ENCODE results near the gene PRAC1.

PRAC1 gene

DNA sequence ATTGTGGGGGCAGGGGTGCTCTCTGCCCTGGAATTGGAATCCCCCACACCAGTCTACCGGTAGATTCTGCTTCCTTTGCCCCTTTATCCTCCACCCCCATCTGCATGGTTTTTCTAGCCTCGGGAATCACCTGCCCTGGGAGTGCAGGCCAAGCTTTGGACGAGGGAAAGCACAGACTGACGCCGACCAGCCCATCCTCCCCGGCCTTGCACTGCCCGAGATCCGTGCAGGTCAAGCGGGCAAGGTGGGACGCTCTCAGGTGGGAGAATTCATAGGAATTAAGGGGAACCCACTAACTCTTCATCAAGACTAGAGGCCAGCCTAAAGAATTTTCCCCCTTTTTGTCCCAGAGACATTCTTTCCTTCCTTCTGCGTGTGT is 16.1 kb upstream of the PRAC1 start:
- H3K27me3 ChIP-seq (ENCODE audit: insufficient read depth, low read length), result peaks cover 89% of the 10 kb centered on the region
- no peak overlapping the region for H2AFZ ChIP-seq (ENCODE audit: low read depth, low read length)
- no peaks in the 10 kb centered on the region for H3K4me1 ChIP-seq (ENCODE audit: insufficient read depth, low read length)
- H3K9me3 ChIP-seq (ENCODE audit: low read length), result peaks cover 2% of the 10 kb centered on the region
- no peak overlapping the region for H3K4me3 ChIP-seq (ENCODE audit: low read length)
- H3K36me3 ChIP-seq (ENCODE audit: insufficient read depth, low read length), result no peaks in the 10 kb centered on the region

DNA sequence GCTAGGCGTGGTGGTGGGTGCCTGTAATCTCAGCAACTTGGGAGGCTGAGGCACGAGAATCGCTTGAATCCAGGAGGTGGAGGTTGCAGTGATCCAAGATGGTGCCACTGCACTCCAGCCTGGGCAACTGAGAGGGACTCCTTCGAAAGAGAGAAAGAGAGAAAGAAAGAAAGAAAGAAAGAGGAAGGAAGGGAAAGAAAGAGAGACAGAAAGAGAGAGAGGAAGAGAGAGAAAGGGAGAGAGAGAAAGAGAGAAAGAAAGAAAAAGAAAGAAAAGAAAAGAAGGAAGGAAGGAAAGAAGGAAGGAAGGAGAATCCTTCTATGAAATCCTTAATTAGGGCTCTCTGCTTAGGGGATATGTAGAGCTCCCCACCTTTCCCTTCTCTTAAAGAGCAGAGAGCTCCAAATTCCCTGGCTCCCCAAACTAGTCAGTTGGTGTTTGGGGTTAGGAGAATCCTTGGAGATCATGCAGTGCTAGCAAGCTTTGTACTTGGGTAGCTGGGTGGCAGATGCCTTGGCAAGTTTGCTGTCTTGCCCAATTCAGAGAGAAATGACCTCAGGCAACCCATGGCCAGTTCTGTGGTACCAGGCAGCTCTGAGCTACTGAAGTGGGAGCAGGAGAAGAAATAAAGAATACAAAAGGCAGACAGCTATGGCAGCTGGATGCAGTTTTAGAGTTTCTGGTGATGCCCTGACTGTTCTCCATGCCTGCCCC is 15.2 kb upstream of the PRAC1 start:
- Histone ChIP-seq H2AFZ (ENCODE audit: low read depth, low read length) (no peak overlapping the region), H3K36me3 (ENCODE audit: insufficient read depth, low read length) (no peaks in the 10 kb centered on the region), H3K4me1 (ENCODE audit: insufficient read depth, low read length) (no peaks in the 10 kb centered on the region), H3K4me3 (ENCODE audit: low read length) (no peak overlapping the region), H3K27me3 (ENCODE audit: insufficient read depth, low read length) (peaks cover 89% of the 10 kb centered on the region), H3K9me3 (ENCODE audit: low read length) (peaks cover 2% of the 10 kb centered on the region)

GRCh38 chr17:48735062-48735351 is 12.7 kb upstream of the PRAC1 start:
- Histone ChIP-seq H3K9me3 (ENCODE audit: low read length) (peaks cover 2% of the 10 kb centered on the region), H3K4me3 (ENCODE audit: low read length) (no peak overlapping the region), H3K27me3 (ENCODE audit: insufficient read depth, low read length) (peaks cover 96% of the 10 kb centered on the region), H3K4me1 (ENCODE audit: insufficient read depth, low read length) (no peaks in the 10 kb centered on the region), H3K36me3 (ENCODE audit: insufficient read depth, low read length) (no peaks in the 10 kb centered on the region), H2AFZ (ENCODE audit: low read depth, low read length) (no peak overlapping the region)

DNA sequence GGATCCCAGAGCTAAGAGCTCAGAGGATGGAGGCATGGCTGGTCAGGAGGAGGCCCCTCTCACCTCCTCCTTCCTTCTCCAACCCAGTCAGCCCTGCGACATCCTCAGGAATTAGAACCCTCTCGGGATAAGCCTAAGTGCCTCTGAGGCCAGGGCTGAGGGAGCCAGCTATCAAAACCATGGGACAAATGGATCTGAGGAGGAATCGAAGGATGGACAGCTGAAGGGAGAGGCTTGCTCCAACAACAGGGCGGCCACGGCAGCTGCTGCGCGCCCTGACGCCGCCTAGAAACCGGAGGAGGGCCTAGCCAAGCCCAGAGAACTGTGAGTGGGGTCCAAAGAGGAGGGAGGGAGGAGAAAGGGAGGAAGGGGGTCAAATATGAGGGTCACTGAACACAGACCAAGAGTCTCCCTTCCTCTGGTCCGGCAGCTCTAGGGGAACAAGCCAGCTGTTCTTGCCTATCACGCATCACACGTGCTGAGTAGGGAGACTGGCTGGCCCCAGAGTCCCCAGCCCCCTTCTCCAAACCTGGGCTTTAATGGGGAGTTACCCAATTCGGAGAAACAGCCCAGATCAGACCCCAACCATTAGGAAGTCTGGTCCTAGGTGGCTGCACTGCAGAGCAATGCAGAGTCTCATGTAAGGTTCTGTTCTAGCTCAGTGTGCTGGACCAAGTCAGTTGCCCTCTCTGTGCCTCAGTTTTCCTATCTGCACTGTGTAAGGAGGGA is 12.2 kb upstream of the PRAC1 start:
- H2AFZ ChIP-seq (ENCODE audit: low read depth, low read length), result no peak overlapping the region
- H3K4me3 ChIP-seq (ENCODE audit: low read length), result no peak overlapping the region
- H3K9me3 ChIP-seq (ENCODE audit: low read length), result peaks cover 2% of the 10 kb centered on the region
- no peaks in the 10 kb centered on the region for H3K36me3 ChIP-seq (ENCODE audit: insufficient read depth, low read length)
- peaks cover 96% of the 10 kb centered on the region for H3K27me3 ChIP-seq (ENCODE audit: insufficient read depth, low read length)
- H3K4me1 ChIP-seq (ENCODE audit: insufficient read depth, low read length), result no peaks in the 10 kb centered on the region

DNA sequence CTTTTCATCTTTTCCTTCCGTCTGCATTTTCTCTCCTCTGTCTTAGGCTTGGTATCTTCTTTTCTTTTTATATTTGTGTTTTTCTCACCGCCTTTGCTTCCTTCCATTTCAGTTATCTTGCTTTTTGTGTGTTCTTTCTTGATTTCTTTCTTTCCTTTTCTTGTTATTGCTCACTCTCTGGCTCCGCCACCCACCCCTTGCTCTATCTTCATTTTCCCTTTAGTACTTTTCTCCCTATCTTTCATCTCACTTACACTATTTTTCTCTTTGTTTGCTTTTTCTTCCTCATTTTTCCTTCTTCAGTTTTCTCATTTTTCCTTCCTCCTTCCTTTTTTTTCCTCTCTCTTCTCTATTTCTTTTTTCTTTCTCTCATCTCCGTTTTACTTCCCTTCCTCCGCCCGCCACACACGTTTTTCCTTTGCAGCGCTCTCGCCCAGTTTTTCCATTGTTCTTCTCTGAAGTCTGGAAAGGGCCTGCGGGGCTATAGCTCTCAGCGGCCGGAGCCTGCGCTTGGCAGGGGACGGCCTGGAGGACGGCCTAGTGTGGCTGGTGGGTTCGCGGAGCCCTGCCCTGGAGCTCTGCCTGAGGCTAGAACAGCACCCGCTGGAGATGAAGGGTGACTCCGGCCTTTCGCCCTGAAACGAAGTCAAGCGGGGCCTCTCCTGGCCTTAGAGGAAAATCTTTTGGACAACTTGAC is 11.5 kb upstream of the PRAC1 start:
- H3K9me3 ChIP-seq (ENCODE audit: low read length), result peaks cover 2% of the 10 kb centered on the region
- H2AFZ ChIP-seq (ENCODE audit: low read depth, low read length), result no peak overlapping the region
- H3K27me3 ChIP-seq (ENCODE audit: insufficient read depth, low read length), result peaks cover 95% of the 10 kb centered on the region
- no peaks in the 10 kb centered on the region for H3K36me3 ChIP-seq (ENCODE audit: insufficient read depth, low read length)
- no peak overlapping the region for H3K4me3 ChIP-seq (ENCODE audit: low read length)
- H3K4me1 ChIP-seq (ENCODE audit: insufficient read depth, low read length), result peaks cover 3% of the 10 kb centered on the region

- H3K4me3 ChIP-seq (ENCODE audit: low read length), result no peak overlapping the region
- H3K9me3 ChIP-seq (ENCODE audit: low read length), result no peaks in the 10 kb centered on the region
- H3K36me3 ChIP-seq (ENCODE audit: insufficient read depth, low read length), result no peaks in the 10 kb centered on the region
- peaks cover 95% of the 10 kb centered on the region for H3K27me3 ChIP-seq (ENCODE audit: insufficient read depth, low read length)
- H2AFZ ChIP-seq (ENCODE audit: low read depth, low read length), result no peak overlapping the region
- H3K4me1 ChIP-seq (ENCODE audit: insufficient read depth, low read length), result peaks cover 6% of the 10 kb centered on the region
Measured at GRCh38 chr17:48732688-48733629, 10.6 kb upstream of the PRAC1 start.

DNA sequence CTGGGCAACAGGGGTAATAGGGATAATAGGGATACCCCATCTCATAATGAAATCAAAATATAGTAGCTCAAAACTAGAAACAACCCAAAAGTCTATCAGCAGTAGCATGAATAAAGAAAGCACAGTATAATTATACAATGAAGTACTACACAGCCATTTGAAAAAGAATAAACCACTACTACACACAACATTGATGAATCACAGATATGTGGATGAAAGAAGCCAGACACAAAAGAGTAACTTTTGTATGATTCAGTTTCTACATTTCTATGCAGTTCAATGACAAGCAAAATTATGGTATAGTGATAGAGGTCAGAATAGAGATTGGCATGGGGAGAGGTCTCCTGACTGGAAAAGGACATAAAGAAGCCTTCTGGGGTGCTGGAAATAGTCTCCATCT is 9.0 kb upstream of the PRAC1 start:
- Histone ChIP-seq H3K4me1 (ENCODE audit: insufficient read depth, low read length) (peaks cover 6% of the 10 kb centered on the region), H3K27me3 (ENCODE audit: insufficient read depth, low read length) (peaks cover 97% of the 10 kb centered on the region), H3K4me3 (ENCODE audit: low read length) (no peak overlapping the region), H2AFZ (ENCODE audit: low read depth, low read length) (no peak overlapping the region), H3K36me3 (ENCODE audit: insufficient read depth, low read length) (no peaks in the 10 kb centered on the region), H3K9me3 (ENCODE audit: low read length) (no peaks in the 10 kb centered on the region)

DNA sequence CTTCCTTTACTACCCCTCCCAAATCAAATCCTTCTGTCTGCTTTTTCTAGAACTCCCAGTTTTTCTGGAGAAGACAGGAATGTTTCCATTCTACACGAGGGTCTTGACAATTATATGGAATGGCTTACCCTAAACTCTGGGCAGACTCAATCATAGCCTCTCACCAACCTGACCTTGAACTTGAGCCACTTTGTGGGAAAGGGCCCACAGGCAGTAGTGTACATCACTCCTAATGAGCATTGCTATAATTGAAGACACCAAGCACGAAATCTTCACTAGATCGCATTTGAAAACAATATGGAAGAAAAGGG is 7.9 kb upstream of the PRAC1 start:
- Histone ChIP-seq H3K4me3 (ENCODE audit: low read length) (no peak overlapping the region), H3K36me3 (ENCODE audit: insufficient read depth, low read length) (no peaks in the 10 kb centered on the region), H2AFZ (ENCODE audit: low read depth, low read length) (no peak overlapping the region), H3K4me1 (ENCODE audit: insufficient read depth, low read length) (peaks cover 6% of the 10 kb centered on the region), H3K9me3 (ENCODE audit: low read length) (no peaks in the 10 kb centered on the region), H3K27me3 (ENCODE audit: insufficient read depth, low read length) (peaks cover 97% of the 10 kb centered on the region)

DNA sequence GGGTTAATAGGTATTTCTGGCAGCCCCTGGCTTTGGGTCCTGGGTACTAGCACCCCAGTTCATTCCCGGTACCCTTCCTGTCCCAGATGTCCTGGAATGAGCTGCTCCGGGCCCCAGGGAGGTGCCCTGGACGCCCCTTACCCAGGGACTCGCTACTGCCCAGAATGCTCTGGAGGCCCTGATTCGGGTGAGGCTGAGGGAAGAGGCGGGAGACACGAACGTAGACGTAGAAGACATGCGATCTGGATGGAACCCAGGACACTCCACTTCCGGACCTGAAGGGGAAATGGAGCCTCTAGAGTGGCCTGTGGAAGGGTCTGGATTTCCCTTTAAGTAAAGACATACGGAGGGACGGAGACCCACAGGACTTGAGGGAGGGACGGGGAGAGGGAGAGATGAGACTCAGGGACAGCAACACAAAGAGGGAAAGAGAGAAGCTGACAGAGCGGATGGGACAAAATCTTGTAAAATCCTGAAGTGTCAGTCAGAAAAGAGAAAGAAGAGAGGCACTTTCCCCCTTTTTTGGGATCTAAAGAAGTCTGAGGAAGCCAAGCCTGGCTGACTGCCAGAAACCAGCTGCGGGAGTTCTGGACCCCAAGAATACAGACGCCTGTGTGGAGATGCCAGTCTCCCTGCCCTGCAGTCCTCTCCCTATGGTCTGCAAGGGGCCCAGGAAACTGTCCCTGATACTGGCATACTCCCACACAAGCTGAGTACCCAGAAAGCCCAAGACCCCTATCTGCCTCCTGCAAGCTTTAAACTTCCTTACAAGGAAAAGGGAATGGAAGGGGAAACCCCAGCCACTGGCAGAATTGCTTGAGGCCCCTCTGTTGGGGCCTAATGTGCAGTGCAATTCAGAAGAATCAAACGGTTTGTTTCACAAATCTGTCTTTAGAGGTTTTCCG is 7.3 kb upstream of the PRAC1 start:
- Histone ChIP-seq H2AFZ (ENCODE audit: low read depth, low read length) (no peak overlapping the region), H3K4me1 (ENCODE audit: insufficient read depth, low read length) (peaks cover 6% of the 10 kb centered on the region), H3K27me3 (ENCODE audit: insufficient read depth, low read length) (peaks cover 97% of the 10 kb centered on the region), H3K4me3 (ENCODE audit: low read length) (no peak overlapping the region), H3K36me3 (ENCODE audit: insufficient read depth, low read length) (no peaks in the 10 kb centered on the region), H3K9me3 (ENCODE audit: low read length) (no peaks in the 10 kb centered on the region)

DNA sequence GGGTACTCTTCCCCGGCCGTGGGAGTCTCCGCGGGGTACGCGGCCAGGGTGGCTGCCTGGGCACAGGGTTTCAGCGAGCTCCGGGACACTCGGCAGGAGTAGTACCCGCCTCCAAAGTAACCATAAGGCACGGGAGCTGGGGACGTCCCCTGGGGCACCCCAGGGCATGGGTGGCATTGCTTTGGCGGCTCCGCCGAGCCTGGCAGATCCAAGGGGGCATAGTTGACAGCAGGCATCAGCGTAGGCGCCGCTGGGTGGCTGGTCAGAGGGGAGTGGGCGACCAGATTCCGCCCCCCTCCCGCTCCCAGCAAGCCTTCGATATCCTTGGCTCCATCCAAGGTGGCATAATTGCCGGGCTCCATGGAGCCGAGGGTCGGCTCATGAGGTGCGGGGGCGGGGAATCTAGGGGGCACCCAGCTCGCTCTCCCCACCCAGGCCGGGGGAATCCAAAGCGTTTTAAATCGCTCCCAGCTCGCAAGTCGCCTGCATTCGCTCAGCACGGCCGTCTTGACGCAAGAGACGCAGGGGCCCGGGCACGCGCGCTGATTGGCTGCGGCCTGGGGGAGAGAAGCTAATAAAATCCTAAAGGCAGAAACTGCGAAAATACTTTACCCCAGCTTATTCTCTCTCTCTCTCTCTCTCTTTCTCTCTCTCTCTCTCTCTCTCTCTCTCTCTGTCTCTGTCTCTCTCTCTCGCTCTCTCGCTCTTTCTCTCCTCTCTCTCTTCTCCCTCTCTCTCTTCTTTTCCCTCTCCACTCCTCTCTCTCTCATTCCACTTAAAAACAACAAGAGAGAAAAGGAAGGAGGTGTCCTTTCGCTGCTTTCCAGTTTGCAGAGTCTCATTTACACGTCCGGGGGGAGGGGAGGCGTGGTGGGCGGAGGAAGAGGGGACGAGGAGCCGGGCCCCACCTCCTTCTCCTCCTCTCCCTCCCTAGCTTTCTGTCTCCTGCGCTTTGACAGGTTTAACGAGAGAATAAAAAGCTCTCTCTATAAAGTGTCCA is 6.2 kb upstream of the PRAC1 start, which contains the start of gene HOXB13:
HOXB13 (minus strand) TSS at position 519 of the 1,000 bp plus-strand sequence; CDS start at position 362, 157 bp downstream.
- Histone ChIP-seq H3K9me3 (ENCODE audit: low read length) (no peaks in the 10 kb centered on the region), H2AFZ (ENCODE audit: low read depth, low read length) (peak within 1 kb of the TSS; percentile 70), H3K36me3 (ENCODE audit: insufficient read depth, low read length) (no peaks in the 10 kb centered on the region), H3K4me1 (ENCODE audit: insufficient read depth, low read length) (peaks cover 6% of the 10 kb centered on the region), H3K27me3 (ENCODE audit: insufficient read depth, low read length) (peaks cover 97% of the 10 kb centered on the region), H3K4me3 (ENCODE audit: low read length) (peak within 1 kb of the TSS; percentile 19)

- H2AFZ ChIP-seq (ENCODE audit: low read depth, low read length), result no peak overlapping the region
- no peak overlapping the region for H3K4me3 ChIP-seq (ENCODE audit: low read length)
- peaks cover 97% of the 10 kb centered on the region for H3K27me3 ChIP-seq (ENCODE audit: insufficient read depth, low read length)
- peaks cover 6% of the 10 kb centered on the region for H3K4me1 ChIP-seq (ENCODE audit: insufficient read depth, low read length)
- no peaks in the 10 kb centered on the region for H3K9me3 ChIP-seq (ENCODE audit: low read length)
- no peaks in the 10 kb centered on the region for H3K36me3 ChIP-seq (ENCODE audit: insufficient read depth, low read length)
Measured at GRCh38 chr17:48727415-48728175, 5.3 kb upstream of the PRAC1 start.

Data from neuron (in vitro differentiated cells).